GM23338 (cell line): ENCODE measurements around the gene PGAM1. TPM values are rescaled to one million over a fixed set of nuclear protein-coding genes. Genes with fewer than 3 reads are reported as not detected.

Source experiments
- ATAC-seq: fragments of 200-7000 bp; cut with Tn5 transposase; 3 replicates; pipeline ENCODE4 v1.9.1; 2020
- DNase-seq: peaks from one replicate; pipeline ENCODE4 v3.0.0-alpha.2; 2015; ENCODE audit warnings: low spot score
- H2AFZ ChIP-seq: fragments of 200-600 bp; sonication (generic); 2 replicates; pipeline ENCODE4 v1.8.0; 2016; ENCODE audit warnings: antibody characterized with exemption, mild to moderate bottlenecking, moderate library complexity
- H3F3A ChIP-seq: fragments of 200-600 bp; sonication (generic); replicated peaks from 2 replicates; pipeline ENCODE4 v1.8.0; 2017; ENCODE audit warnings: antibody characterized with exemption, mixed run types, low read depth
- H3K27ac ChIP-seq: fragments of 200-600 bp; sonication (generic); 2 replicates; pipeline ENCODE4 v1.6.1; 2016; ENCODE audit warnings: low read depth
- H3K27me3 ChIP-seq: fragments of 200-600 bp; sonication (generic); 2 replicates; pipeline ENCODE4 v1.8.0; 2016; ENCODE audit warnings: mild to moderate bottlenecking, mixed run types, moderate library complexity; ENCODE audit not compliant: insufficient read depth
- H3K36me3 ChIP-seq: fragments of 200-600 bp; sonication (generic); 2 replicates; pipeline ENCODE4 v1.8.0; 2016; ENCODE audit warnings: mild to moderate bottlenecking; ENCODE audit not compliant: insufficient read depth
- H3K4me1 ChIP-seq: fragments of 200-600 bp; sonication (generic); 2 replicates; pipeline ENCODE4 v1.8.0; 2016; ENCODE audit warnings: mild to moderate bottlenecking, moderate library complexity; ENCODE audit not compliant: insufficient read depth
- H3K4me2 ChIP-seq: fragments of 200-600 bp; sonication (generic); 2 replicates; pipeline ENCODE4 v1.7.1; 2017; ENCODE audit warnings: mixed run types
- H3K4me3 ChIP-seq: fragments of 200-600 bp; sonication (generic); 2 replicates; pipeline ENCODE4 v1.6.1; 2016; ENCODE audit warnings: mixed run types
- H3K79me2 ChIP-seq: fragments of 200-600 bp; sonication (generic); replicated peaks from 2 replicates; pipeline ENCODE4 v1.8.0; 2017; ENCODE audit warnings: mild to moderate bottlenecking; ENCODE audit not compliant: insufficient read depth
- H3K9me2 ChIP-seq: fragments of 200-600 bp; sonication (generic); 2 replicates; pipeline ENCODE4 v1.8.0; 2017; ENCODE audit not compliant: insufficient read depth
- H4K20me1 ChIP-seq: fragments of 200-600 bp; sonication (generic); replicated peaks from 2 replicates; pipeline ENCODE4 v1.8.0; 2017; ENCODE audit warnings: mild to moderate bottlenecking; ENCODE audit not compliant: insufficient read depth
- H3K27ac Mint-ChIP-seq: 2 replicates; pipeline ENCODE4 v1.8.0; 2020; ENCODE audit warnings: inconsistent platforms, mild to moderate bottlenecking, moderate library complexity, mixed read lengths
- H3K27me3 Mint-ChIP-seq: 3 replicates; pipeline ENCODE4 v1.8.0; 2022; ENCODE audit warnings: low read depth, mild to moderate bottlenecking, moderate library complexity, mixed read lengths, inconsistent platforms; ENCODE audit not compliant: insufficient read depth, poor library complexity
- H3K36me3 Mint-ChIP-seq: 3 replicates; pipeline ENCODE4 v1.8.0; 2021; ENCODE audit warnings: low read depth, mild to moderate bottlenecking, inconsistent platforms, moderate library complexity, mixed read lengths
- H3K4me1 Mint-ChIP-seq: 3 replicates; pipeline ENCODE4 v1.8.0; 2020; ENCODE audit warnings: mild to moderate bottlenecking, inconsistent platforms, mixed read lengths
- H3K4me3 Mint-ChIP-seq: 3 replicates; pipeline ENCODE4 v1.8.0; 2021; ENCODE audit warnings: moderate library complexity, mild to moderate bottlenecking, inconsistent platforms, mixed read lengths
- H3K9me3 Mint-ChIP-seq: 3 replicates; pipeline ENCODE4 v1.8.0; 2020; ENCODE audit warnings: moderate library complexity, mild to moderate bottlenecking, inconsistent platforms, mixed read lengths
- CREB1 ChIP-seq: fragments of 250-450 bp; sonication (Bioruptor Pico); IDR thresholded peaks from 2 replicates; pipeline ENCODE4 v1.5.0; 2020; ENCODE audit warnings: low read depth, mild to moderate bottlenecking, moderate library complexity
- EZH2 ChIP-seq: fragments of 200-600 bp; sonication (generic); IDR thresholded peaks from one replicate; pipeline ENCODE4 v1.8.0; 2017; ENCODE audit warnings: antibody characterized with exemption, mild to moderate bottlenecking, low read depth; ENCODE audit not compliant: unreplicated experiment
- EZH2phosphoT487 ChIP-seq: fragments of 200-600 bp; sonication (generic); IDR thresholded peaks from one replicate; pipeline ENCODE4 v1.8.1; 2018; ENCODE audit warnings: antibody characterized with exemption; ENCODE audit not compliant: unreplicated experiment
- JUNB ChIP-seq: IDR thresholded peaks from one replicate; pipeline ENCODE4 v1.6.1; 2016; ENCODE audit warnings: antibody characterized with exemption; ENCODE audit not compliant: unreplicated experiment
- NANOG ChIP-seq: IDR thresholded peaks from 2 replicates; pipeline ENCODE4 v1.6.1; 2016; ENCODE audit warnings: antibody characterized with exemption, borderline replicate concordance
- POLR2AphosphoS5 ChIP-seq: IDR thresholded peaks from 2 replicates; pipeline ENCODE4 v1.6.1; 2016; ENCODE audit warnings: antibody characterized with exemption, low read depth
- STAT1 ChIP-seq: IDR thresholded peaks from one replicate; pipeline ENCODE4 v1.6.1; 2016; ENCODE audit warnings: antibody characterized with exemption; ENCODE audit not compliant: unreplicated experiment
- ZNF114 ChIP-seq: fragments of 250-450 bp; sonication (Bioruptor Pico); IDR thresholded peaks from 2 replicates; pipeline ENCODE4 v1.5.0; 2020; ENCODE audit warnings: mild to moderate bottlenecking, moderate library complexity
- ZNF331 ChIP-seq: fragments of 250-450 bp; sonication (Bioruptor Pico); IDR thresholded peaks from 2 replicates; pipeline ENCODE4 v1.5.0; 2020; ENCODE audit warnings: low read depth, mild to moderate bottlenecking, moderate library complexity
- polyA plus RNA-seq: library from polyadenylated mRNA; unstranded; fragments of >200 nt; fragmentation: Nextera tagmentation; extraction: Ambion mirVana; gene quantifications from 2 replicates; pipeline ENCODE4 v1.2.1, GENCODE V29; 2016
- total RNA-seq: library from RNA; depleted of rRNA; stranded (reverse); fragments of >200 nt; shearing (Covaris generic); gene quantifications from 2 replicates; pipeline ENCODE4 v1.2.3, GENCODE V29; 2014
- TF ChIP-seq, protein P1 (sequence below): fragments of 250-450 bp; sonication (Bioruptor Pico); IDR thresholded peaks from 2 replicates; pipeline ENCODE4 v1.5.0; 2020; ENCODE audit warnings: mild to moderate bottlenecking, moderate library complexity
- TF ChIP-seq, protein P2 (sequence below), 2 experiments: fragments of 200-600 bp in 1 of 2; sonication (generic) in 1 of 2; conservative IDR thresholded peaks; 2 replicates each; pipeline versions ENCODE4 v1.5.1 to v1.6.1; 2016 to 2017; ENCODE audit warnings: antibody characterized with exemption in 2 of 2, low read depth in 2 of 2, mild to moderate bottlenecking in 2 of 2, moderate library complexity in 1 of 2
- TF ChIP-seq, protein P3 (sequence below): IDR thresholded peaks from one replicate; pipeline ENCODE4 v1.6.1; 2018; ENCODE audit warnings: antibody characterized with exemption; ENCODE audit not compliant: unreplicated experiment
- TF ChIP-seq, protein P4 (sequence below): IDR thresholded peaks from 2 replicates; pipeline ENCODE4 v1.6.1; 2016; ENCODE audit warnings: antibody characterized with exemption

Gene PGAM1
- total and polyA plus RNA-seq, 2 experiments from 2014 or later, result 497 to 930 TPM

DNA sequence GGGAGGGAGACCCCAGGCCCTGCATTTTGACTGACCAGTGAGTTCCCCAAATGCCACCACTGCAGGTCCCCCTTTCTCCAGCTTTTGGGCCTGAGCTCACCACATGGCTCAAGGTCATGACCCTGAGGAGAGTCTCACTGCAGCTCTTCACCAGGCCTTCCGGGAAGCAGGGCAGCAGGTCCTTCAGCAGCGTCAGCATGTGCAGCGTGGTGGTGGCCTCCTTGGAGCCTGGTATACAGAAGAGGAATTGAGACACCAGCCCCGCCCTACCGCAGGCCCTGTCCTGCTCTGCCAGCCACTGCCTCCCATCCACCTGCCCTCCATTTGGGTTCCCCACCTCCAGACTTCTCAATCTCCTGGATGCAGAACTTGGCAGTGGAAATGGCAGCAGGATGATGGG, 37.8 kb upstream of the PGAM1 start:
- Histone ChIP-seq H3K4me3 (no peak overlapping the region), H4K20me1 (no peaks in the 10 kb centered on the region), H3K27me3 (no peaks in the 10 kb centered on the region), H2AFZ (no peak overlapping the region), H3F3A (0 out of 2 replicates have a peak, but pooled peaks cover 5% of the 10 kb centered on the region), H3K9me2 (no peaks in the 10 kb centered on the region), H3K4me1 (no peaks in the 10 kb centered on the region), H3K27ac (no peak overlapping the region), H3K36me3 (peaks cover 27% of the 10 kb centered on the region), H3K79me2 (no peaks in the 10 kb centered on the region), H3K4me2 (no peak overlapping the region)
- Mint-ChIP-seq H3K36me3 (peaks cover 64% of the 10 kb centered on the region), H3K4me1 (no peaks in the 10 kb centered on the region), H3K27me3 (no peaks in the 10 kb centered on the region), H3K27ac (no peak overlapping the region), H3K9me3 (no peaks in the 10 kb centered on the region), H3K4me3 (no peak overlapping the region)
- no peak for ATAC-seq
- TF ChIP-seq, protein P1, sequence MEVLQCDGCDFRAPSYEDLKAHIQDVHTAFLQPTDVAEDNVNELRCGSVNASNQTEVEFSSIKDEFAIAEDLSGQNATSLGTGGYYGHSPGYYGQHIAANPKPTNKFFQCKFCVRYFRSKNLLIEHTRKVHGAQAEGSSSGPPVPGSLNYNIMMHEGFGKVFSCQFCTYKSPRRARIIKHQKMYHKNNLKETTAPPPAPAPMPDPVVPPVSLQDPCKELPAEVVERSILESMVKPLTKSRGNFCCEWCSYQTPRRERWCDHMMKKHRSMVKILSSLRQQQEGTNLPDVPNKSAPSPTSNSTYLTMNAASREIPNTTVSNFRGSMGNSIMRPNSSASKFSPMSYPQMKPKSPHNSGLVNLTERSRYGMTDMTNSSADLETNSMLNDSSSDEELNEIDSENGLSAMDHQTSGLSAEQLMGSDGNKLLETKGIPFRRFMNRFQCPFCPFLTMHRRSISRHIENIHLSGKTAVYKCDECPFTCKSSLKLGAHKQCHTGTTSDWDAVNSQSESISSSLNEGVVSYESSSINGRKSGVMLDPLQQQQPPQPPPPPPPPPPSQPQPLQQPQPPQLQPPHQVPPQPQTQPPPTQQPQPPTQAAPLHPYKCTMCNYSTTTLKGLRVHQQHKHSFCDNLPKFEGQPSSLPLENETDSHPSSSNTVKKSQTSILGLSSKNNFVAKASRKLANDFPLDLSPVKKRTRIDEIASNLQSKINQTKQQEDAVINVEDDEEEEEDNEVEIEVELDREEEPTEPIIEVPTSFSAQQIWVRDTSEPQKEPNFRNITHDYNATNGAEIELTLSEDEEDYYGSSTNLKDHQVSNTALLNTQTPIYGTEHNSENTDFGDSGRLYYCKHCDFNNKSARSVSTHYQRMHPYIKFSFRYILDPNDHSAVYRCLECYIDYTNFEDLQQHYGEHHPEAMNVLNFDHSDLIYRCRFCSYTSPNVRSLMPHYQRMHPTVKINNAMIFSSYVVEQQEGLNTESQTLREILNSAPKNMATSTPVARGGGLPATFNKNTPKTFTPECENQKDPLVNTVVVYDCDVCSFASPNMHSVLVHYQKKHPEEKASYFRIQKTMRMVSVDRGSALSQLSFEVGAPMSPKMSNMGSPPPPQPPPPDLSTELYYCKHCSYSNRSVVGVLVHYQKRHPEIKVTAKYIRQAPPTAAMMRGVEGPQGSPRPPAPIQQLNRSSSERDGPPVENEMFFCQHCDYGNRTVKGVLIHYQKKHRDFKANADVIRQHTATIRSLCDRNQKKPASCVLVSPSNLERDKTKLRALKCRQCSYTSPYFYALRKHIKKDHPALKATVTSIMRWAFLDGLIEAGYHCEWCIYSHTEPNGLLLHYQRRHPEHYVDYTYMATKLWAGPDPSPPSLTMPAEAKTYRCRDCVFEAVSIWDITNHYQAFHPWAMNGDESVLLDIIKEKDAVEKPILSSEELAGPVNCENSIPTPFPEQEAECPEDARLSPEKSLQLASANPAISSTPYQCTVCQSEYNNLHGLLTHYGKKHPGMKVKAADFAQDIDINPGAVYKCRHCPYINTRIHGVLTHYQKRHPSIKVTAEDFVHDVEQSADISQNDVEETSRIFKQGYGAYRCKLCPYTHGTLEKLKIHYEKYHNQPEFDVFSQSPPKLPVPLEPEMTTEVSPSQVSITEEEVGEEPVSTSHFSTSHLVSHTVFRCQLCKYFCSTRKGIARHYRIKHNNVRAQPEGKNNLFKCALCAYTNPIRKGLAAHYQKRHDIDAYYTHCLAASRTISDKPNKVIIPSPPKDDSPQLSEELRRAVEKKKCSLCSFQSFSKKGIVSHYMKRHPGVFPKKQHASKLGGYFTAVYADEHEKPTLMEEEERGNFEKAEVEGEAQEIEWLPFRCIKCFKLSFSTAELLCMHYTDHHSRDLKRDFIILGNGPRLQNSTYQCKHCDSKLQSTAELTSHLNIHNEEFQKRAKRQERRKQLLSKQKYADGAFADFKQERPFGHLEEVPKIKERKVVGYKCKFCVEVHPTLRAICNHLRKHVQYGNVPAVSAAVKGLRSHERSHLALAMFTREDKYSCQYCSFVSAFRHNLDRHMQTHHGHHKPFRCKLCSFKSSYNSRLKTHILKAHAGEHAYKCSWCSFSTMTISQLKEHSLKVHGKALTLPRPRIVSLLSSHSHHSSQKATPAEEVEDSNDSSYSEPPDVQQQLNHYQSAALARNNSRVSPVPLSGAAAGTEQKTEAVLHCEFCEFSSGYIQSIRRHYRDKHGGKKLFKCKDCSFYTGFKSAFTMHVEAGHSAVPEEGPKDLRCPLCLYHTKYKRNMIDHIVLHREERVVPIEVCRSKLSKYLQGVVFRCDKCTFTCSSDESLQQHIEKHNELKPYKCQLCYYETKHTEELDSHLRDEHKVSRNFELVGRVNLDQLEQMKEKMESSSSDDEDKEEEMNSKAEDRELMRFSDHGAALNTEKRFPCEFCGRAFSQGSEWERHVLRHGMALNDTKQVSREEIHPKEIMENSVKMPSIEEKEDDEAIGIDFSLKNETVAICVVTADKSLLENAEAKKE (CRISPR knock-in tag), result no peak
- no peak for TF ChIP-seq NANOG
- TF ChIP-seq EZH2phosphoT487, result no peak
- TF ChIP-seq, protein P2, sequence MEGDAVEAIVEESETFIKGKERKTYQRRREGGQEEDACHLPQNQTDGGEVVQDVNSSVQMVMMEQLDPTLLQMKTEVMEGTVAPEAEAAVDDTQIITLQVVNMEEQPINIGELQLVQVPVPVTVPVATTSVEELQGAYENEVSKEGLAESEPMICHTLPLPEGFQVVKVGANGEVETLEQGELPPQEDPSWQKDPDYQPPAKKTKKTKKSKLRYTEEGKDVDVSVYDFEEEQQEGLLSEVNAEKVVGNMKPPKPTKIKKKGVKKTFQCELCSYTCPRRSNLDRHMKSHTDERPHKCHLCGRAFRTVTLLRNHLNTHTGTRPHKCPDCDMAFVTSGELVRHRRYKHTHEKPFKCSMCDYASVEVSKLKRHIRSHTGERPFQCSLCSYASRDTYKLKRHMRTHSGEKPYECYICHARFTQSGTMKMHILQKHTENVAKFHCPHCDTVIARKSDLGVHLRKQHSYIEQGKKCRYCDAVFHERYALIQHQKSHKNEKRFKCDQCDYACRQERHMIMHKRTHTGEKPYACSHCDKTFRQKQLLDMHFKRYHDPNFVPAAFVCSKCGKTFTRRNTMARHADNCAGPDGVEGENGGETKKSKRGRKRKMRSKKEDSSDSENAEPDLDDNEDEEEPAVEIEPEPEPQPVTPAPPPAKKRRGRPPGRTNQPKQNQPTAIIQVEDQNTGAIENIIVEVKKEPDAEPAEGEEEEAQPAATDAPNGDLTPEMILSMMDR (conservative IDR thresholded peaks at IDR 0.05; ENCODE audit: low read depth in 2 of 2), result no peak
- TF ChIP-seq POLR2AphosphoS5, result no peak
- no peak for TF ChIP-seq ZNF331 (CRISPR knock-in tag)
- TF ChIP-seq EZH2, result no peak
- no peak for TF ChIP-seq ZNF114 (CRISPR knock-in tag)
- TF ChIP-seq, protein P3, sequence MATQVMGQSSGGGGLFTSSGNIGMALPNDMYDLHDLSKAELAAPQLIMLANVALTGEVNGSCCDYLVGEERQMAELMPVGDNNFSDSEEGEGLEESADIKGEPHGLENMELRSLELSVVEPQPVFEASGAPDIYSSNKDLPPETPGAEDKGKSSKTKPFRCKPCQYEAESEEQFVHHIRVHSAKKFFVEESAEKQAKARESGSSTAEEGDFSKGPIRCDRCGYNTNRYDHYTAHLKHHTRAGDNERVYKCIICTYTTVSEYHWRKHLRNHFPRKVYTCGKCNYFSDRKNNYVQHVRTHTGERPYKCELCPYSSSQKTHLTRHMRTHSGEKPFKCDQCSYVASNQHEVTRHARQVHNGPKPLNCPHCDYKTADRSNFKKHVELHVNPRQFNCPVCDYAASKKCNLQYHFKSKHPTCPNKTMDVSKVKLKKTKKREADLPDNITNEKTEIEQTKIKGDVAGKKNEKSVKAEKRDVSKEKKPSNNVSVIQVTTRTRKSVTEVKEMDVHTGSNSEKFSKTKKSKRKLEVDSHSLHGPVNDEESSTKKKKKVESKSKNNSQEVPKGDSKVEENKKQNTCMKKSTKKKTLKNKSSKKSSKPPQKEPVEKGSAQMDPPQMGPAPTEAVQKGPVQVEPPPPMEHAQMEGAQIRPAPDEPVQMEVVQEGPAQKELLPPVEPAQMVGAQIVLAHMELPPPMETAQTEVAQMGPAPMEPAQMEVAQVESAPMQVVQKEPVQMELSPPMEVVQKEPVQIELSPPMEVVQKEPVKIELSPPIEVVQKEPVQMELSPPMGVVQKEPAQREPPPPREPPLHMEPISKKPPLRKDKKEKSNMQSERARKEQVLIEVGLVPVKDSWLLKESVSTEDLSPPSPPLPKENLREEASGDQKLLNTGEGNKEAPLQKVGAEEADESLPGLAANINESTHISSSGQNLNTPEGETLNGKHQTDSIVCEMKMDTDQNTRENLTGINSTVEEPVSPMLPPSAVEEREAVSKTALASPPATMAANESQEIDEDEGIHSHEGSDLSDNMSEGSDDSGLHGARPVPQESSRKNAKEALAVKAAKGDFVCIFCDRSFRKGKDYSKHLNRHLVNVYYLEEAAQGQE, result no peak
- TF ChIP-seq, protein P4, sequence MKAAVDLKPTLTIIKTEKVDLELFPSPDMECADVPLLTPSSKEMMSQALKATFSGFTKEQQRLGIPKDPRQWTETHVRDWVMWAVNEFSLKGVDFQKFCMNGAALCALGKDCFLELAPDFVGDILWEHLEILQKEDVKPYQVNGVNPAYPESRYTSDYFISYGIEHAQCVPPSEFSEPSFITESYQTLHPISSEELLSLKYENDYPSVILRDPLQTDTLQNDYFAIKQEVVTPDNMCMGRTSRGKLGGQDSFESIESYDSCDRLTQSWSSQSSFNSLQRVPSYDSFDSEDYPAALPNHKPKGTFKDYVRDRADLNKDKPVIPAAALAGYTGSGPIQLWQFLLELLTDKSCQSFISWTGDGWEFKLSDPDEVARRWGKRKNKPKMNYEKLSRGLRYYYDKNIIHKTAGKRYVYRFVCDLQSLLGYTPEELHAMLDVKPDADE, result no peak
- TF ChIP-seq CREB1 (CRISPR knock-in tag), result no peak
- TF ChIP-seq STAT1, result no peak
- TF ChIP-seq JUNB, result no peak
- DNase-seq, result no peak
